SK-N-SH treated with all-trans-retinoic acid at 6 μM for 48 hours (cell line): ENCODE data around the gene SLIT2.
A peak's percentile ranks its signal among the peaks of the same experiment; 100 is the strongest.

Experiments used
- ATAC-seq: fragments of 200-7000 bp; cut with Tn5 transposase; 3 replicates; pipeline ENCODE4 v1.9.1; 2020; ENCODE audit warnings: mild to moderate bottlenecking, moderate library complexity
- ARNTL ChIP-seq: fragments of 450-650 bp; formaldehyde crosslinking; IDR thresholded peaks from 2 replicates; pipeline ENCODE4 v1.5.0; 2020; ENCODE audit warnings: low read depth, mild to moderate bottlenecking, moderate library complexity, borderline replicate concordance
- CSDC2 ChIP-seq: fragments of 250-450 bp; sonication (Bioruptor Pico); IDR thresholded peaks from 2 replicates; pipeline ENCODE4 v1.5.0; 2020; ENCODE audit warnings: mild to moderate bottlenecking, moderate library complexity
- ESRRG ChIP-seq: fragments of 250-450 bp; sonication (Bioruptor Pico); IDR thresholded peaks from 2 replicates; pipeline ENCODE4 v1.6.1; 2021; ENCODE audit warnings: mild to moderate bottlenecking
- GLIS3 ChIP-seq: fragments of 250-450 bp; sonication (Bioruptor Pico); IDR thresholded peaks from 2 replicates; pipeline ENCODE4 v1.5.0; 2020; ENCODE audit warnings: mild to moderate bottlenecking, moderate library complexity
- OSR1 ChIP-seq: fragments of 250-450 bp; sonication (Bioruptor Pico); IDR thresholded peaks from 2 replicates; pipeline ENCODE4 v1.8.0; 2022; ENCODE audit warnings: moderate library complexity, mild to moderate bottlenecking, inconsistent platforms
- PPARA ChIP-seq: fragments of 250-450 bp; sonication (Bioruptor Pico); IDR thresholded peaks from 2 replicates; pipeline ENCODE4 v1.5.0; 2020; ENCODE audit warnings: mild to moderate bottlenecking, borderline replicate concordance
- RARB ChIP-seq: fragments of 250-450 bp; sonication (Bioruptor Pico); IDR thresholded peaks from 2 replicates; pipeline ENCODE4 v1.8.0; 2021; ENCODE audit warnings: mild to moderate bottlenecking, moderate library complexity
- SNAI2 ChIP-seq: fragments of 250-450 bp; sonication (Bioruptor Pico); IDR thresholded peaks from 2 replicates; pipeline ENCODE4 v1.5.0; 2020; ENCODE audit warnings: mild to moderate bottlenecking, moderate library complexity
- TCF4 ChIP-seq: fragments of 250-450 bp; sonication (Bioruptor Pico); IDR thresholded peaks from 2 replicates; pipeline ENCODE4 v1.8.0; 2021; ENCODE audit warnings: mild to moderate bottlenecking, moderate library complexity, borderline replicate concordance
- TOX ChIP-seq: fragments of 250-450 bp; sonication (Bioruptor Pico); IDR thresholded peaks from 2 replicates; pipeline ENCODE4 v1.8.0; 2021; ENCODE audit warnings: mild to moderate bottlenecking, moderate library complexity, borderline replicate concordance
- ZFP3 ChIP-seq: fragments of 250-450 bp; sonication (Bioruptor Pico); IDR thresholded peaks from 2 replicates; pipeline ENCODE4 v1.5.0; 2020; ENCODE audit warnings: mild to moderate bottlenecking, moderate library complexity
- ZNF565 ChIP-seq: fragments of 450-650 bp; formaldehyde crosslinking; conservative IDR thresholded peaks from 2 replicates; pipeline ENCODE4 v1.5.0; 2020; ENCODE audit warnings: low read depth, mild to moderate bottlenecking, moderate library complexity
- ZNF70 ChIP-seq: fragments of 450-650 bp; formaldehyde crosslinking; IDR thresholded peaks from 2 replicates; pipeline ENCODE4 v1.5.0; 2020; ENCODE audit warnings: mild to moderate bottlenecking, moderate library complexity
- ZNF8 ChIP-seq: fragments of 450-650 bp; formaldehyde crosslinking; IDR thresholded peaks from 2 replicates; pipeline ENCODE4 v1.5.0; 2020; ENCODE audit warnings: mild to moderate bottlenecking, moderate library complexity
- TF ChIP-seq, protein P1 (sequence below): fragments of 250-450 bp; sonication (Bioruptor Pico); IDR thresholded peaks from 2 replicates; pipeline ENCODE4 v1.8.0; 2021; ENCODE audit warnings: low read depth, mild to moderate bottlenecking, moderate library complexity, borderline replicate concordance
- TF ChIP-seq, protein P2 (sequence below): fragments of 250-450 bp; sonication (Bioruptor Pico); IDR thresholded peaks from 2 replicates; pipeline ENCODE4 v1.5.1; 2021; ENCODE audit warnings: mild to moderate bottlenecking, moderate library complexity
- TF ChIP-seq, protein P3 (sequence below): fragments of 250-450 bp; sonication (Bioruptor Pico); IDR thresholded peaks from 2 replicates; pipeline ENCODE4 v1.5.0; 2020; ENCODE audit warnings: mild to moderate bottlenecking, moderate library complexity
- TF ChIP-seq, protein P4 (sequence below): fragments of 250-450 bp; sonication (Bioruptor Pico); IDR thresholded peaks from 2 replicates; pipeline ENCODE4 v1.8.0; 2020; ENCODE audit warnings: mild to moderate bottlenecking, moderate library complexity, borderline replicate concordance

The SLIT2 gene

DNA sequence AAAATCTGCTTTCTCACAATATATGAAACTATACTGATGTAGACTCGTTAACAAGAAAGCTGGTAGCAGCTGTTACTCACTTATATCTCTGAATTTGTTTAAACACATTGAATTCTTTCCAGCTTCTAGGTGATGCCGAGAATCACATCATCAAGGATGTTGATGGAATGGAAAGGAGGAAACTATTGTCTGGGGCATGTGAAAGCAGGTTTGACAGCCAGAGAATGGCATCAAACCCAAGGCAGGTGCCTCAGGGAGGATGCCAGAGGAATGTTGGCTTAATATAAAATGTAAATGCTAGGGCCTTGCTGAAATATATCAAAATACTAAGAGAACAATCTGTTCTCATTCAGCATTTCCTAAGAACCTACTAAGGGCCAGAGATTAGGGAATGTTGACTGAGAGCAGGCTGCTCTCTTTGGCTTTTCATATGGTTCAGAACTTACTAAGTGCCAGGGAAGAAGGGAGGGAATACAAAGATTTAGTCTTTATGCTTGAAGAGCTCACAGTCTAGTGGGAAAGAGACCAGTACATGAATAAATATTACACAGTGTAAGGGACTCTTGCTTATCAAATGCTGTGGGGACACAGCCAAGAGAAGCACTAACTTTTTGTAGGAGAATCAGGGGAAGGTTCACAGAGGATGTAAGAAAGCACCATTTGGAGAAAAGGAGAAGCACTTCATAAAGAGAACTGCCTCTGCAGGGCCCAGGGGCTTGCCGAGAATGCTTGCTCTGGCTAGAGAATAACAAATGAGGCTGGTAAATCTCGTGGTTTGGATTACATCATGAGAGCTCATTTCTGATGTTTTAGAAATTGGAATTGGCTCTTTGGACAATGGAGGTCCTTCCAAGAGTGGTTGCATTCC lies 14.7 kb downstream of the SLIT2 start:
- no peak for TF ChIP-seq ARNTL (CRISPR knock-in tag)
- TF ChIP-seq SNAI2 (CRISPR knock-in tag): no peak
- no peak for TF ChIP-seq ZNF565 (CRISPR knock-in tag)
- no peak for TF ChIP-seq OSR1 (CRISPR knock-in tag)
- TF ChIP-seq ZNF8 (CRISPR knock-in tag): no peak
- no peak for TF ChIP-seq RARB
- TF ChIP-seq TOX (CRISPR knock-in tag): no peak
- TF ChIP-seq, protein P1, sequence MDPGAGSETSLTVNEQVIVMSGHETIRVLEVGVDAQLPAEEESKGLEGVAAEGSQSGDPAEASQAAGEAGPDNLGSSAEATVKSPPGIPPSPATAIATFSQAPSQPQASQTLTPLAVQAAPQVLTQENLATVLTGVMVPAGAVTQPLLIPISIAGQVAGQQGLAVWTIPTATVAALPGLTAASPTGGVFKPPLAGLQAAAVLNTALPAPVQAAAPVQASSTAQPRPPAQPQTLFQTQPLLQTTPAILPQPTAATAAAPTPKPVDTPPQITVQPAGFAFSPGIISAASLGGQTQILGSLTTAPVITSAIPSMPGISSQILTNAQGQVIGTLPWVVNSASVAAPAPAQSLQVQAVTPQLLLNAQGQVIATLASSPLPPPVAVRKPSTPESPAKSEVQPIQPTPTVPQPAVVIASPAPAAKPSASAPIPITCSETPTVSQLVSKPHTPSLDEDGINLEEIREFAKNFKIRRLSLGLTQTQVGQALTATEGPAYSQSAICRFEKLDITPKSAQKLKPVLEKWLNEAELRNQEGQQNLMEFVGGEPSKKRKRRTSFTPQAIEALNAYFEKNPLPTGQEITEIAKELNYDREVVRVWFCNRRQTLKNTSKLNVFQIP: no peak
- no peak for TF ChIP-seq ESRRG (CRISPR knock-in tag)
- TF ChIP-seq, protein P2, sequence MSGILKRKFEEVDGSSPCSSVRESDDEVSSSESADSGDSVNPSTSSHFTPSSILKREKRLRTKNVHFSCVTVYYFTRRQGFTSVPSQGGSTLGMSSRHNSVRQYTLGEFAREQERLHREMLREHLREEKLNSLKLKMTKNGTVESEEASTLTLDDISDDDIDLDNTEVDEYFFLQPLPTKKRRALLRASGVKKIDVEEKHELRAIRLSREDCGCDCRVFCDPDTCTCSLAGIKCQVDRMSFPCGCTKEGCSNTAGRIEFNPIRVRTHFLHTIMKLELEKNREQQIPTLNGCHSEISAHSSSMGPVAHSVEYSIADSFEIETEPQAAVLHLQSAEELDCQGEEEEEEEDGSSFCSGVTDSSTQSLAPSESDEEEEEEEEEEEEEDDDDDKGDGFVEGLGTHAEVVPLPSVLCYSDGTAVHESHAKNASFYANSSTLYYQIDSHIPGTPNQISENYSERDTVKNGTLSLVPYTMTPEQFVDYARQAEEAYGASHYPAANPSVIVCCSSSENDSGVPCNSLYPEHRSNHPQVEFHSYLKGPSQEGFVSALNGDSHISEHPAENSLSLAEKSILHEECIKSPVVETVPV (CRISPR knock-in tag): no peak
- no peak for TF ChIP-seq GLIS3 (CRISPR knock-in tag)
- TF ChIP-seq PPARA (CRISPR knock-in tag): no peak
- TF ChIP-seq TCF4 (CRISPR knock-in tag): no peak
- TF ChIP-seq CSDC2 (CRISPR knock-in tag): no peak
- TF ChIP-seq, protein P3, sequence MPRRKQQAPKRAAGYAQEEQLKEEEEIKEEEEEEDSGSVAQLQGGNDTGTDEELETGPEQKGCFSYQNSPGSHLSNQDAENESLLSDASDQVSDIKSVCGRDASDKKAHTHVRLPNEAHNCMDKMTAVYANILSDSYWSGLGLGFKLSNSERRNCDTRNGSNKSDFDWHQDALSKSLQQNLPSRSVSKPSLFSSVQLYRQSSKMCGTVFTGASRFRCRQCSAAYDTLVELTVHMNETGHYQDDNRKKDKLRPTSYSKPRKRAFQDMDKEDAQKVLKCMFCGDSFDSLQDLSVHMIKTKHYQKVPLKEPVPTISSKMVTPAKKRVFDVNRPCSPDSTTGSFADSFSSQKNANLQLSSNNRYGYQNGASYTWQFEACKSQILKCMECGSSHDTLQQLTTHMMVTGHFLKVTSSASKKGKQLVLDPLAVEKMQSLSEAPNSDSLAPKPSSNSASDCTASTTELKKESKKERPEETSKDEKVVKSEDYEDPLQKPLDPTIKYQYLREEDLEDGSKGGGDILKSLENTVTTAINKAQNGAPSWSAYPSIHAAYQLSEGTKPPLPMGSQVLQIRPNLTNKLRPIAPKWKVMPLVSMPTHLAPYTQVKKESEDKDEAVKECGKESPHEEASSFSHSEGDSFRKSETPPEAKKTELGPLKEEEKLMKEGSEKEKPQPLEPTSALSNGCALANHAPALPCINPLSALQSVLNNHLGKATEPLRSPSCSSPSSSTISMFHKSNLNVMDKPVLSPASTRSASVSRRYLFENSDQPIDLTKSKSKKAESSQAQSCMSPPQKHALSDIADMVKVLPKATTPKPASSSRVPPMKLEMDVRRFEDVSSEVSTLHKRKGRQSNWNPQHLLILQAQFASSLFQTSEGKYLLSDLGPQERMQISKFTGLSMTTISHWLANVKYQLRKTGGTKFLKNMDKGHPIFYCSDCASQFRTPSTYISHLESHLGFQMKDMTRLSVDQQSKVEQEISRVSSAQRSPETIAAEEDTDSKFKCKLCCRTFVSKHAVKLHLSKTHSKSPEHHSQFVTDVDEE (CRISPR knock-in tag): no peak
- TF ChIP-seq ZFP3: no peak
- TF ChIP-seq ZNF70 (CRISPR knock-in tag): no peak
- ATAC-seq: peak; percentile 50

DNA sequence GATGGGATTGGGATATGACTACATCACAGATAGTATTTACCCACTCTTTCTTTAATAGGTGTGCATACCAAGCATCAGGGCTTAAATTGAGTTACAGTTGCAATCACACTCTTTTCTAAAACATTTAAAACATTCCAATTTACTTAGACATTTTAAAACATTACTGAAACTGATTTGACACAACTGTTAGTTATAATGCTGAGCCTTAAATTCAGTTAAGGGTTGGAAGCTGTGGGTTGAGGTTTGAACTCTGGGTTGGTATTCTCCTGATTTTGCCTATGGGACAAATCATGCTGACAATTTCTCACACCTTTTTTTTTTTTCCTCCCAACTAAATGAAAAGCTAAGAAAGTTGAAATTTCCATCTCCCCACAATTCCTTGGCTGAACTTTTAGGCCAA lies 16.3 kb downstream of the SLIT2 start:
- ATAC-seq: no peak

DNA sequence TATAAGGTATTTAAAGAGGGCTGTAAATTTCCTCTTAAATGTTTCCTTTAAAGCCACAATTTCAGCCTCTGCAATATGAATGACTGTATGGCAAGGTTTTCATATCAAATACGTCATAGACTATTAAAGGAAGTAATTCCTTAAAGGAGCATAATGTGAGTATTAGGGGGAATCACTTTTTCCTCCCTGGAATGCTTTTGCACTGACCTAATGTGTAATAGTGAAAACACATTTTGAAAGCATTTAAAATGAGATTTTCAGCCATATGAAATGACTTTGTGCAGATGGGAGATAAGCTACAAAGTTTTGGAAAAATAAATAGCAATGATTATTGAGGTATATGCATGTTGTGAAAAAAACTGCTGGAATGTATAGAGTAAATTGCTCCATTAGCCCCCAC lies 17.6 kb downstream of the SLIT2 start:
- ATAC-seq: no peak
- TF ChIP-seq, protein P4, sequence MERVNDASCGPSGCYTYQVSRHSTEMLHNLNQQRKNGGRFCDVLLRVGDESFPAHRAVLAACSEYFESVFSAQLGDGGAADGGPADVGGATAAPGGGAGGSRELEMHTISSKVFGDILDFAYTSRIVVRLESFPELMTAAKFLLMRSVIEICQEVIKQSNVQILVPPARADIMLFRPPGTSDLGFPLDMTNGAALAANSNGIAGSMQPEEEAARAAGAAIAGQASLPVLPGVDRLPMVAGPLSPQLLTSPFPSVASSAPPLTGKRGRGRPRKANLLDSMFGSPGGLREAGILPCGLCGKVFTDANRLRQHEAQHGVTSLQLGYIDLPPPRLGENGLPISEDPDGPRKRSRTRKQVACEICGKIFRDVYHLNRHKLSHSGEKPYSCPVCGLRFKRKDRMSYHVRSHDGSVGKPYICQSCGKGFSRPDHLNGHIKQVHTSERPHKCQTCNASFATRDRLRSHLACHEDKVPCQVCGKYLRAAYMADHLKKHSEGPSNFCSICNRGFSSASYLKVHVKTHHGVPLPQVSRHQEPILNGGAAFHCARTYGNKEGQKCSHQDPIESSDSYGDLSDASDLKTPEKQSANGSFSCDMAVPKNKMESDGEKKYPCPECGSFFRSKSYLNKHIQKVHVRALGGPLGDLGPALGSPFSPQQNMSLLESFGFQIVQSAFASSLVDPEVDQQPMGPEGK (CRISPR knock-in tag): no peak
- TF ChIP-seq, protein P1: no peak

More for the DNA sequence above, 16.3 kb downstream of the SLIT2 start:
- TF ChIP-seq TOX (CRISPR knock-in tag): no peak
- no peak for TF ChIP-seq TCF4 (CRISPR knock-in tag)
- TF ChIP-seq, protein P4 (CRISPR knock-in tag): no peak
- no peak for TF ChIP-seq CSDC2 (CRISPR knock-in tag)
